Neutrophil (primary cell): ENCODE measurements around the gene DENND5B.

Experiments used
- H3K27ac ChIP-seq: fragments of 200-600 bp; sonication (generic); 2 replicates; pipeline ENCODE4 v1.5.1; 2016; ENCODE audit warnings: mild to moderate bottlenecking, moderate library complexity
- H3K27me3 ChIP-seq: fragments of 200-600 bp; sonication (generic); 2 replicates; pipeline ENCODE4 v1.6.0; 2016; ENCODE audit warnings: mild to moderate bottlenecking
- H3K36me3 ChIP-seq: fragments of 200-600 bp; sonication (generic); 2 replicates; pipeline ENCODE4 v1.5.1; 2017
- H3K4me1 ChIP-seq, 2 experiments: fragments of 200-600 bp in 1 of 2; sonication (generic) in 1 of 2; 1 replicate in 1 of 2; 2 replicates in 1 of 2; pipeline versions ENCODE4 v1.5.1 to v1.6.1; 2013 to 2016; ENCODE audit warnings: low read depth in 1 of 2, low read length in 1 of 2, mild to moderate bottlenecking in 1 of 2, moderate library complexity in 1 of 2; ENCODE audit not compliant: control insufficient read depth in 1 of 2, insufficient read depth in 1 of 2
- H3K4me3 ChIP-seq, 2 experiments: fragments of 200-600 bp in 1 of 2; sonication (generic) in 1 of 2; 1 replicate in 1 of 2; 2 replicates in 1 of 2; pipeline ENCODE4 v1.5.1; 2013 to 2016; ENCODE audit warnings: low read depth in 1 of 2, low read length in 1 of 2, mild to moderate bottlenecking in 1 of 2, moderate library complexity in 1 of 2
- H3K9me3 ChIP-seq: fragments of 200-600 bp; sonication (generic); 2 replicates; pipeline ENCODE4 v1.5.1; 2016
- CTCF ChIP-seq: fragments of 200-600 bp; sonication (generic); IDR thresholded peaks from 2 replicates; pipeline ENCODE4 v1.5.1; 2016; ENCODE audit warnings: antibody characterized with exemption

DENND5B gene

GRCh38 chr12:31522607-31523006, 68.3 kb downstream of the DENND5B start:
- Histone ChIP-seq H3K4me3 (no peak overlapping the region), H3K27ac (no peak overlapping the region), H3K4me1 (no peaks in the 10 kb centered on the region), H3K36me3 (no peaks in the 10 kb centered on the region), H3K27me3 (no peaks in the 10 kb centered on the region), H3K9me3 (no peaks in the 10 kb centered on the region)
- TF ChIP-seq CTCF: no peak

GRCh38 chr12:31521964-31522363, 69.0 kb downstream of the DENND5B start:
- Histone ChIP-seq H3K4me1 (no peaks in the 10 kb centered on the region), H3K4me3 (no peak overlapping the region), H3K36me3 (no peaks in the 10 kb centered on the region), H3K9me3 (no peaks in the 10 kb centered on the region), H3K27ac (no peak overlapping the region), H3K27me3 (no peaks in the 10 kb centered on the region)
- TF ChIP-seq CTCF: no peak

GRCh38 chr12:31519511-31519910, 71.4 kb downstream of the DENND5B start:
- no peaks in the 10 kb centered on the region for H3K36me3 ChIP-seq
- TF ChIP-seq CTCF: no peak
- H3K9me3 ChIP-seq: no peaks in the 10 kb centered on the region
- no peak overlapping the region for H3K27ac ChIP-seq
- no peak overlapping the region for H3K4me3 ChIP-seq
- H3K27me3 ChIP-seq: no peaks in the 10 kb centered on the region
- no peaks in the 10 kb centered on the region for H3K4me1 ChIP-seq

GRCh38 chr12:31518680-31519227, 72.2 kb downstream of the DENND5B start:
- Histone ChIP-seq H3K27me3 (no peaks in the 10 kb centered on the region), H3K27ac (no peak overlapping the region), H3K36me3 (no peaks in the 10 kb centered on the region), H3K4me3 (no peak overlapping the region), H3K9me3 (no peaks in the 10 kb centered on the region), H3K4me1 (no peaks in the 10 kb centered on the region)
- no peak for TF ChIP-seq CTCF

- Histone ChIP-seq H3K27me3 (no peaks in the 10 kb centered on the region), H3K4me3 (no peak overlapping the region), H3K9me3 (no peaks in the 10 kb centered on the region), H3K27ac (no peak overlapping the region), H3K36me3 (no peaks in the 10 kb centered on the region), H3K4me1 (no peaks in the 10 kb centered on the region)
- no peak for TF ChIP-seq CTCF
Measured at GRCh38 chr12:31517994-31518393, 72.9 kb downstream of the DENND5B start.

GRCh38 chr12:31516702-31517101, 74.2 kb downstream of the DENND5B start:
- Histone ChIP-seq H3K4me1 (no peaks in the 10 kb centered on the region), H3K27ac (no peak overlapping the region), H3K9me3 (no peaks in the 10 kb centered on the region), H3K27me3 (no peaks in the 10 kb centered on the region), H3K4me3 (no peak overlapping the region), H3K36me3 (no peaks in the 10 kb centered on the region)
- no peak for TF ChIP-seq CTCF
